ENCODE data around the gene PTPRF.
"Not testable (repeated sequence)": the region's sequence is repeated elsewhere in the genome, so short reads cannot be mapped to it uniquely, and the experiment has no call there.

Gene PTPRF

GRCh38 chr1:43538969-43539368, 8.3 kb downstream of the PTPRF start:
- no peak for DNase-seq

DNA sequence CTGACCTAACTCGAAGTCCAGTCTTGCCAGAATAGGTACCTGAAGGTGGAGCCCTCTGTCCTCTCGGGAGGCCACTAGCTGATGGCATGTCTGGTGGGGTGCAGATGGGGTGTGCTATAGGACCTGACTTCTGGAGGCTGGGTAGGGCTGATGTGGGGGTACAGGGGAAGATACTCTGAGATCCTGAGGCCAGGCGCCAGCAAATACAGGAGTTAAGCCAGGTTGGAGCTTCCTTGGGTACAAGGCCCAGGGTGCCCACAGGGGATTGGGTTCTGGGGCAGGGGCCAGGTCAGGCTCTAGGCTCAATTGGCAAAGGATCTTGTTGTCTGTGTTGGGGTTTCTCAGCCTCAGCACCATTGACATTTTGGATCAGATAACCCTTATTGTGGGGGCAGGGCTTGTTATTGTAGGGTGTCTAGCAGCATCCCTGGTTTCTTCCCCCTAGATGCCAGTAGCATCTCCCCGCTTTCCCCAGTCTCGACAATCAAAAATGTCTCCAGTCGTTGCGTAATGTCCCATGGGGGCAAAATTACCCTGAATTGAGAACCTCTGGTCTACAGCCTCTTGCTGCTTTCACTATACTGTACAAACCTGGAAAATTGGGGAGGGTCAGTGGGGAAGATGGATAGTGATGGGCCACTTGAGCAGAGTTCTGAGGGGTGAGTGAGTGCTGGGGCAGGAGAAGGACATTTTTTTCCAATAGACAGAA, 9.2 kb downstream of the PTPRF start:
- DNase-seq, result no peak

- no peak for DNase-seq
Observed at GRCh38 chr1:43540653-43541071, 10.0 kb downstream of the PTPRF start.

DNA sequence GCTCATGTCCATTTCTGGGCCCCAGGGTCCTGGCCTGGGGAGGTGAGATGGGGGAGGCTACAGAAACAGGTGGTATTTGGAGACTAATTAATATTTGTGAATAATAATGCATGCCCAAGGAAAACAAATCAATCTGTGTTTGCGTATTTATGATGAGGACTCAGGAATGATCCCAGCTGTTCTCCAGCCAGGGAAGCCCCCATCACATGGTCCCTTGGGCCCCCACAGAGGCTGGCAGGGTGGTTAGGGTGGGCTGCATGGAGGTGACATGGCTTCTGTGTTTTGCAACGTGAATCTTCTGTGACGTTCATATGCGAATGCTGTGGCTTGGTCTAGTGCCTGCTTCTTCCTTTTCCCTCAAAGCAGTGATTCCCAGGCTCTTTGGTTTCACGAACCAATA, 10.5 kb downstream of the PTPRF start:
- no peak for DNase-seq

DNA sequence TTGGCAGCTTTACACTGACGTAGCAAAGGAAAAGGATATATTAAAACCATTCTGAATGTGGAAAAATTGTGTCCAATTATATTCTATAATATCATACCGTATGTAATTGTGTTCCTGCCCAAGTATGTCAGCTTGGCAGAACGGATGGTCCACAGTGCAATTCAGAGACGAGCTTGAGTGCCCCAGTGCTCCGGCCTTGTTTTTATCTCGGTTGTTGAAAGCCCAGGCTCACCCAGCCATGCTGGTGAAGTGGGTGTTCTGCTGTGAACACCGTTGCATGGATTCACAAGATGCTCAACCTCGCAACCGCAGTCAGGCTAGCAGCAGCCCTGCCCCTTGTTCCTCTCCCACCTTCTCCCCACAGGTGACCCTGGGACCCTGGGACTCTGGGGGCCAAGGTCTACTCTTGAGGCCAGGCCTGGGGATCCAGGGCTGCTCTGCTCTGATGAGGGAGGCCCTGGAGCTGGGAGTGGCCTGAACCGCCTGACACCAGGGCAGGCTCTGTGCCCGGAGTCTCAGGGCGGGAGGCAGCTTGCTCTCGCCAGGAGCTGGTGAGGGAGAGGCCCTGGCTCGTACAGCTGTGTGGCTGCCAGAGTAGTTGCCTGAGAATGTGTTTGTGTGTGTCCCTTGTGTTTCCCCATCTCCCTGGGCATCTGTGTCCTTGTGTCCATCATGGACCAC, 11.2 kb downstream of the PTPRF start:
- no peak for DNase-seq

DNA sequence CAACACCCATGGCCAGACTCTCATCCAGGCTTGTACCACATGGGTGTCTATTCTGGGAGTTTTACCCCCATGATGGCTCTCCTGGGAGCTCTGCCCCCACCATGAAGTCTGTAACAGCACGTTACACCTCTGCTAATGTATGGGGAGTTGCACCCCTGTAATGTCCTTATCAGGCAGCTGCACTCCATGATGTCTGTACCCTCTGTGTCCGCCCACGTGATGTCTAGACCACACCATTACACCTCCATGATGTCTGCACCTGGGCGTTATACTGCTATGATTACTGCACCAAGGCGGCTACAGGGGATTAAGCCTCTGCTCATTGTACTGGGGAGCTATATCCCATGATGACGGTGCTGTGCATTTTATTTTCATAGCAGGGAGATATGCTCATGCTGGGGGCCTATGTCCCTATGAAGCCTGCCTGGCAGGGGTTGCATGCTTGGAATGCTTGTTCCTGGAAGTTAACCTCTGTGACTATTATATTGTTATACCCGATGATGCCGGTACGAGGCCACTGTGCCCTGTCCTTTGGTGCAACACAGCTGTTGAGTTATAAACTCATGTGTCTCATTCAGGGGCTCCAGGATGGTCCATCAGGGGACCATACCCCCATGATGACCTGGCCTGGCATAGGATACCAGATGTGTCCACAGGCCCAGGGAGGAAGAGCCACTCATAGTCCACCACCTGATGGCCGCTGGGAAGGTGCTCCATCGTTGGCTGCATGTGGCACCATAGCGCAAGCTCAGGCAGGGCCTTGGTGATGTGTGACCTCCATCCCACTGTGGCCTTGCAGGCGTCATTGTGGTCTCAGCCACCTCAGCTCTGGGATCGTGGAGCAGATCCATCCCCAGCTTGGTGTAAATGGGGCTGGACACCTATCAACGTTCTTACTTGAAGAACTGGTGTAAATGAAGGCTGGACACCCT, 12.1 kb downstream of the PTPRF start:
- DNase-seq, result no peak

DNA sequence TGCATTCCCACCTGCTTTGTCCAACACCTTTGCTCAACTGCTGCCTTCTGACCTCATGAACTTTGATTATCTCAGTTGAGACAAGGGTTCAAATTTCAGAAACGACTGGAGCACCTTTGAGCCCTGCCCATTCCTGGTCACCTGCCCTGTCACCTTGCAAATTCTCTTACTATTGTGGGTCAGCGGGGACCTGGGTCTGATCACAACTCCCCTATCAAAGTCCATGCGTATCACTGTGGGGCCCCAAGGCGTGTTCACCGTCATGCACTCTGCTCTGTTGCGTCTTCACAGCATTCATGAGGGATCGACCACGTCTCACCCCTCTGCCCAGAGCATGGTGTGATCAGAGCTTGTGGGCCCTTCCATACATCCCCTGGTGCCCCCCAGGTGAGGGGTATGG, 12.9 kb downstream of the PTPRF start:
- DNase-seq, result no peak

DNA sequence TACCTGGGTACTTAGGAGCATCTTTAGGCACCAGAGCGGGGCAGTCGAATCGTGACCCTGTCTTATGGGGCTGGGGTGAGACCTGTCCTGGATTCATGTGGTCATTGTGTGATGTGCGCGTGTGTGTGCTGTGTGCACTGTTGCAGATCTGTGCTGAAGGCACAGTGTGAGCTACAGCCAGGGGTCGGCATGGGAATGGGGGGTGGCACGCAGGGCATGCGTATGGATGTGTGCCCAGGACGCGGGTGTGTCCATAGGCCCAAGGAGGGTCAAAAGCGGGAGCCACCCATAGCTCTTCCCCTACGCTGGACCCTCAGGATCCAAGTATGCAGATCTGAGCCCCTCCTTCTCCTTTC, 14.6 kb downstream of the PTPRF start:
- no peak for DNase-seq

DNA sequence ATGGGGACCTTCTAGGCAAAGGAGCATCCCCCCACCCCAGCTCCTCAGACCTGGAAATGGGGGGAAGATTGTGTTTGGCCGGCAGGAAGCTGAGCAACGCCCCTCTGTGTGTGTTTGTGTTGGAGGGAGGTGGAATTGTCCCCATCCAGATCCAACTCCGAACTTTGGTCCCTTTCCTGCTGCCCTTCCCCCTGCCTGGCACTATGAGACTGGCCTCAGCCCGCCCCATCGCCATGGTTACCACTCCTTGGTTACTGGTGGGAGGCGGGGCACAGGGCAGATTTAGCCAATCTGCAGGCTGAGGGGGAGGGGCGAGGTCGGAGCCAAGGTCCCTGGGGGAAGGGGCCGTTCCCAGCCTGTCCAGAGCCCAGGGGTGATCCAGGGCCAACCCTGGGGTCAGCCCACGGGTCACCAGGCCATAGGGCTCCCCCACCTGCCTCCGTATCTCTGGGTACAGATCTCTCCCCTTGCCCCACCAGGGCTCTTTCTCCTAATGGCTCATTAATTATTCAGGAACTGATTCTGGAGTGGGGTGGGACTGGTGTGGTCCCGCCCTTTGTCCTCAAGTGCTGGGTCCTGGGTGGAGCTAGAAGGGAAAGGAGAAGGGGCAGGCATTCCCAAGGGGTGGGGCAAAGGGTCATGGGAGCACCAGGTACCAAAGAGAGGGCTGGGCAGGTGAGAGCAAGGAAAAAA, 15.2 kb downstream of the PTPRF start:
- no peak for DNase-seq

DNA sequence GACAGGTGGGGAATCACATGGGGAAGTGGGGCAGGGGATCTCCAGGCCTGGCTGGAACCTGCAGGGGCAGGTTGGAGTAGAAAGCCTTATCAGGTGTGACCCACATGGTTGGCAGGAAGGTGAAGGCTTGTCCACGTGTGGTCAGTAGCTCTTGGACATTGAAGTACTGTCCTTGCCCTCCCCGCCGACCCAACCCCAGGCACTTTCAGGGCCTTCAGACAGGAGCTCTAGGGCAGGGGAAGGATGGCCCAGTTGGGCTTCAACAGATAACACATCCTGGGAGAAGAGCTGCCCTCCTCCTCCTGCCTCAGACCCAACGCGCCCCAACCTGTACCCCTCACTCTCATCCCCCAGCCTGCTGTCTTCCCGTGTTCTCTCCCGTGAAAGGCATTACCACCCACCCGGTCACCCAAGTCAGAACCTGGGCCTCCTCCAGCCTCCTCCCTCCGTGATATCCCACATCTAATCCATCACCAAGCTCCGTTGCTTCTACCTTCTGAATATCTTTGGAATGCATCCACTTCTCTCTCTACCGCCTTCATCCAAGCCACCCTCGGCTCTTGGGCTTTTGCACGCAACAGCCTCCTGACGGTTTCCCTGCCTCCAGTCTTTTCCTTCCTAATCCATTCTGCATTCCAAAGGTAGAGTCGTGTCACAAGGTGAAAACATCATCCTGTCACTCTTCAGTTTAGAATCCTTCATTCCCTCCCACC, 15.9 kb downstream of the PTPRF start:
- DNase-seq, result no peak

DNA sequence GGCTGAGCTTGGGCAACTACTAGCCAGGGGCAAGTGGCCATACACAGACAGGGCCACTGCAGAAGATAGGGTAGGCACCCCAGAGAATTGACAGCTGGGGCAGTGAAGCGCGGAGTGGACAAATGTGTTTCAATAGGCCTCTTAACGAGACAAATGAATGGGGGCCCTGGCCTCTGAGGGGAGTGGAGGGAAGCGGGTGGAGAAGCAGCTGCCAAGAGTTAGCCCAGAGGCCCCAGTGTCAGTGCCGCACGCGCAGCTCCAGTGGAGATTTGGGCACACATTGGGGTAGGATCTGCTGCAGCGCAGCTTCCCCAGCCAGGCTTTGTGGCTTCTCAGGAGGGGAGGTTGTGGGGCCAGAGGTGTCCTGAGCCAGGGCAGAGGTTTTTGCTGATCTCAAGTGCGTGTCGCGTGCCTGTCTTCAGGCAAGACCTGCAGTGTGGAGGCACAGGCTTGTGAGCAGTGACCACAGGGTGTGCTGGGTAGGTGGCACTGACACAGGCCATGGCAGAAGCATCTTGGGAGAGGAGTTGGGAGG, 16.9 kb downstream of the PTPRF start:
- DNase-seq, result no peak

DNA sequence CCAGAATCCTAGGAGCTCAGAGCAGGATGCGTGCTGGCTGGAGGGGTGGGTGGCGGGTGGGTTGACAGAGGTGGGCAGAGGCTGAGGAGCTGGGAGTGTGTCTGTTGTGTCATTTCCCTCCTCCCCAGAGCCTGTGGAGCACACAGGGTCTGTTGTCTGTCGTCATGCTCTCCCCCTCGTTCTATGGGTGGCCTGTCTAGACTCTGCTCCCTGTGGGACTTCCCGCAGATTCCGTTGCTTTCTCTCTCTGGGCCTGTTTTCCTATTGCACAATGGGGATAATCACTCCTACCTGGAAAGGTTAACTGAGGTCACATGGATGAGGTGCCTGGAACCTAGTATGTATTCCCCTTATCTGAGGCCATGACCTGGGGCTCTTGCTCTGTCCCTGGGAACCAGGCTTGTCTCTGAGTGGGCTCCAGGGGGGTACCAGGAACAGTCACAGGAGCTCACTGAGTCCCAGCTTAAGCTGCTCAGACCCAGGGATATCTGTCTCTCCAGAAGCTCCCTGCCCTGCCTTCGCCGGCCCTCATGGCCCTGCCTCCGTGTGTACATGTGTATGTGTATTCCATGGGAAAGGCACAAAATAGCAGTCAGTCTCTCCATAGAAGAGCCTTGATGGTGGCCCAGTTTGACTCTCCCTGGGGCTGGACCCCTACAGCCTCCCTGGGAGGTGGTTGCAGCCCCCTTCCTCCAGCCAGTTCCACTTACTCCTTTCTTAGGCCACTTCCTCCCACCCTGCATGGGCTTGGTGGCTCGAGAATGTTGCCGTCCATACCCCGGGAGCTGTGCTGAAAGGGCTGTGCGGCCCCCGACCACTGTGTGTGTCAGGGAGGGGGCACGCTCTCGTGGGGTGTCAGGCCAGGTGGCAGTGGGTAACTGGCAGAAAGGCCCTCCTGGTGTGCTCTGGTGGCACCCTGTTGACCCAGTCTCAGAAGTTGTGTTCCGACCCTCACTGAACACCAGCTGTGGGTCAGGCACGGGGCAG, 17.9 kb downstream of the PTPRF start:
- no peak for DNase-seq

DNA sequence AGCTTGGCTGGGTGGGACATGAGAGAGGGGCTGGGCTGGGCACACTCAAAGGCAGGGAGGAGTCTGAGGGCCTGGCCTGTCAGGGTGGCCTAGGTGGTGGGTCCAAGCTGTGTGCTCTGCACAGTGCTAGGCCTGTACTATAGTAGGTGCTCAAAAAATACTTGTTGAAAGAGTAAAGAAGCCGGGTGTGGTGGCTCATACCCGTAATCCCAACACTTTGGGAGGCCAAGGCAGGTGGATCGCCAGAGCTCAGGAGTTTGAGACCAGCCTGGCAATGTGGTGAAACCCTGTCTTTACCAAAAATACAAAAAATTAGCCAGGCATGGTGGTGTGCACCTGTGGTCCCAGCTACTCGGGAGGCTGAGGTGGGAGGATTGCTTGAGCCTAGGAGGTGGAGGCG, 18.7 kb downstream of the PTPRF start:
- not testable (repeated sequence) for DNase-seq

- no peak for DNase-seq
Observed at GRCh38 chr1:43549921-43550597, 19.4 kb downstream of the PTPRF start.

- no peak for DNase-seq
Observed at GRCh38 chr1:43550598-43551246, 20.0 kb downstream of the PTPRF start.

GRCh38 chr1:43551396-43551888, 20.8 kb downstream of the PTPRF start:
- DNase-seq, result no peak

DNA sequence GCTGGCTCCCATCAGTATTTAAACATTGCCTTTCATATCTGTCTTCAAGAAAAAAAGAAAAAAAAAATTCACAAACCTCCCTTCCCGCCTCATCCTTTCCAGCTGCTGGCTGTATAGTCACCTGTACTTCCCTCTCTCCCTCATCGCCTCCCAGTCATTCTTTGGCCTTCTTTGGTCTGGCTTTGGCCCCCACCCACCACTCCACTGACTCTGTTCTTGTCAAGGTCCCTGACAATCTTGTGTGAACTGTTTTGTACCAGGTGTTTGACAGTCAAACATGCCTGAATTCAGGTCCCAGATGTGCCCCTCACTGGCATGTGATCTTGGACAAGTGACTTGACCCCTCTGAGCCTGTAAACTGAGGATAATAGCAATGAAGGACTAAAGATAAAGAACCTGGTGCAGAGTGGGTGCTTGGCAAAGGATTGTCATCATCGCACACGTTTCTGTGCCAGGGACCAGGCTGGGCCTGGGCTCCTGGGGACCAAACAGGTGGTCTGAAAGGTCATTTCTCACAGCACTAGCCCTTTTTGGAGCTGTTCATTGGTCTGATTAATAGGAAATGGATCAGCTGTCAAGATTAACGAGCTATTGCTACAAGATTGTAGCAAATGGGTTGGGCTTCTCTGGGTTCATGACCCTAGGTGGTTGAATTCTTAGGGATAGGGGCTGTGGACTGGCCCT, 21.5 kb downstream of the PTPRF start:
- no peak for DNase-seq

DNA sequence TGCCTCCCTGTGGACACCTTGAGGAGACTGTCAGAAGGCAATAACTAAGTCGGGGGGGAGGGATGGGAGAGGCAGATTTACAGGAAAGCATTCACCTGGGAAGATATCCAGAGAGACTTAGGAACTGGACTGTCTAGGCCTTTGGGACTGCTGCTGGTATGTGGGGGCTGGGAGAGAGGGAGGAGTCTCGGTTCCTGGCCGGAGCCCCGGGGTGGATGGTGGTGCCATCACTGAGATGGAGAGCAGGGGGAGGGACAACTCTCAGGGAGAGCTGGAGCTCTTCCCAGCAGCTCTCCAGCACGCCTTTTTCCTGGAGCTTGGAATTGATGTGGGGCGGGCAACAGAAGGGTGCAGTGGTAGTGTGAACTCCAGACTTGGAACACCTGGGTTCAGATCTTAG, 22.1 kb downstream of the PTPRF start:
- no peak for DNase-seq

DNA sequence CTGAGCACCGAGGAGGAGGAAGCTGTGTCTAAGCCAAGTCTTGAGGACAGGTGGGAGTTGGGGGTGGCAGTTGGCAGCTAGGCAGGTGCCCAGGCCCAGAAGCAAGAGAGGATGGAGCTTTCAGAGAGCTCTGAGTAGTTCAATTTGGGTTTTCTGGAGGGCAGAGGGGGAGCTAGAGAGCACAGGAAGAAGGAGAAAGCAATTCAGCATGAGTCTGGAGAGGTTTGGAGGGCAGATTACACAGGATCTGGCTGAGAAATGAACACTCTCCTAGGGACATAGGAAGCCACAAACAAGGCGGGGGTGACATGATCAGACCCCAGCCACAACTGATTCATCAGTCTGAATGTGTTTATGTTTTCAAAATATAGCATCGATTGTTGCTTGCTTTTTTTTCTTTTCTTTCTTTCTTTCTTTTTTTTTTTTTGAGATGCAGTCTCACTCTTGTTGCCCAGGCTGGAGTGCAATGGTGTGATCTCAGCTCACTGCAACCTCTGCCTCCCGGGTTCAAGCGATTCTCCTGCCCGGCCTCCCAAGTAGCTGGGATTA, 23.8 kb downstream of the PTPRF start:
- no peak for DNase-seq

Measured in activated T-cell treated with anti-CD3 and anti-CD28 coated beads for 4 hours (primary cell).